Colonic mucosa (tissue), 4 donors: ENCODE results near the gene ADAMTS7. TPM values are rescaled to one million over a fixed set of nuclear protein-coding genes. Genes with fewer than 3 reads are reported as not detected.

ENCODE experiments used
- DNase-seq: peaks from one replicate; pipeline ENCODE4 v3.0.0-alpha.2; 2020
- H3K27ac ChIP-seq: fragments of 200-600 bp; one replicate; pipeline ENCODE4 v1.8.0; 2021
- H3K27me3 ChIP-seq: fragments of 200-600 bp; one replicate; pipeline ENCODE4 v1.8.0; 2021
- H3K36me3 ChIP-seq: fragments of 200-600 bp; one replicate; pipeline ENCODE4 v1.8.0; 2021
- H3K4me1 ChIP-seq: fragments of 200-600 bp; one replicate; pipeline ENCODE4 v1.8.0; 2021; ENCODE audit warnings: mild to moderate bottlenecking
- H3K4me3 ChIP-seq: fragments of 200-600 bp; one replicate; pipeline ENCODE4 v1.8.0; 2021
- H3K9ac ChIP-seq, 2 donors: one replicate each; pipeline ENCODE4 v1.7.0; 2013; ENCODE audit warnings: control low read depth in 2 of 2, low read depth in 2 of 2, low read length in 2 of 2
- H3K9me3 ChIP-seq: fragments of 200-600 bp; one replicate; pipeline ENCODE4 v1.8.0; 2021
- CTCF ChIP-seq: fragments of 200-600 bp; IDR thresholded peaks from one replicate; pipeline ENCODE4 v1.8.0; 2022; ENCODE audit warnings: antibody characterized with exemption, mild to moderate bottlenecking
- intact Hi-C: fragments of 100-400 bp; cut with DNase I; formaldehyde crosslinking; loops from one replicate; pipeline ENCODE4 v1.14.1; 2022
- total RNA-seq, 2 donors: library from RNA; stranded (reverse); fragmentation: NEBNext Ultra II Directional in 1 of 2; extraction: Animal tissue kit (Norgen Biotek cat#: 25700) in 1 of 2; gene quantifications; one replicate each; pipeline ENCODE4 v1.2.1, GENCODE V29; 2021
- donor health status: healthy.
- donor health status: DM: no; HTN: no; CAD: no.
- donor health status: DM: no; HTN: no; CAD: no.

The ADAMTS7 gene
- total RNA-seq, 2 donors from 2014 or later, result 1.6 to 1.8 TPM

GRCh38 chr15:78718837-78719236 lies 92.4 kb downstream of the ADAMTS7 start:
- intact Hi-C loops, result no loop called here
- TF ChIP-seq CTCF, result no peak
- H3K4me3 ChIP-seq, result no peak overlapping the region
- H3K9me3 ChIP-seq, result no peaks in the 10 kb centered on the region
- no peaks in the 10 kb centered on the region for H3K27me3 ChIP-seq
- H3K4me1 ChIP-seq, result no peaks in the 10 kb centered on the region
- H3K9ac ChIP-seq, result no peak overlapping the region
- H3K27ac ChIP-seq, result no peak overlapping the region
- no peak for DNase-seq
- no peaks in the 10 kb centered on the region for H3K36me3 ChIP-seq

- no peak overlapping the region for H3K27ac ChIP-seq
- DNase-seq, result no peak
- no peaks in the 10 kb centered on the region for H3K27me3 ChIP-seq
- H3K9me3 ChIP-seq, result no peaks in the 10 kb centered on the region
- intact Hi-C loops, result no loop called here
- no peaks in the 10 kb centered on the region for H3K36me3 ChIP-seq
- H3K4me1 ChIP-seq, result no peaks in the 10 kb centered on the region
- no peak for TF ChIP-seq CTCF
- H3K4me3 ChIP-seq, result no peak overlapping the region
- no peak overlapping the region for H3K9ac ChIP-seq
Observed at GRCh38 chr15:78717956-78718656, 93.2 kb downstream of the ADAMTS7 start.

- no peak overlapping the region for H3K9ac ChIP-seq
- H3K4me1 ChIP-seq, result no peaks in the 10 kb centered on the region
- no peak overlapping the region for H3K27ac ChIP-seq
- no peak for TF ChIP-seq CTCF
- H3K4me3 ChIP-seq, result no peak overlapping the region
- no peaks in the 10 kb centered on the region for H3K27me3 ChIP-seq
- no peaks in the 10 kb centered on the region for H3K36me3 ChIP-seq
- intact Hi-C loops, result no loop called here
- DNase-seq, result no peak
- no peaks in the 10 kb centered on the region for H3K9me3 ChIP-seq
Observed at GRCh38 chr15:78716651-78717050, 94.6 kb downstream of the ADAMTS7 start.

GRCh38 chr15:78715930-78716329 lies 95.3 kb downstream of the ADAMTS7 start:
- Histone ChIP-seq H3K9me3 (no peaks in the 10 kb centered on the region), H3K4me1 (no peaks in the 10 kb centered on the region), H3K27me3 (no peaks in the 10 kb centered on the region), H3K36me3 (no peaks in the 10 kb centered on the region), H3K9ac (no peak overlapping the region), H3K4me3 (no peak overlapping the region), H3K27ac (no peak overlapping the region)
- intact Hi-C loops, result no loop called here
- no peak for DNase-seq
- TF ChIP-seq CTCF, result no peak

GRCh38 chr15:78715434-78715833 lies 95.8 kb downstream of the ADAMTS7 start:
- Histone ChIP-seq H3K27ac (no peak overlapping the region), H3K36me3 (no peaks in the 10 kb centered on the region), H3K9ac (no peak overlapping the region), H3K4me1 (no peaks in the 10 kb centered on the region), H3K4me3 (no peak overlapping the region), H3K27me3 (no peaks in the 10 kb centered on the region), H3K9me3 (no peaks in the 10 kb centered on the region)
- DNase-seq, result no peak
- intact Hi-C loops, result no loop called here
- no peak for TF ChIP-seq CTCF
